GM12891 (cell line): Measurements from ENCODE around the gene ANAPC13.

Experiments used
- DNase-seq: peaks from one replicate; pipeline ENCODE4 v3.0.0; 2011; ENCODE audit warnings: low spot score; ENCODE audit not compliant: insufficient read length
- FAIRE-seq: peaks from 2 replicates; lab custom pipeline; 2011; peaks lifted over from hg19 to GRCh38; lab: Jason Lieb, UNC
- PAX5 ChIP-seq: IDR thresholded peaks from 2 replicates; pipeline ENCODE4 v1.6.1; 2011; ENCODE audit warnings: low read length, moderate library complexity, mild to moderate bottlenecking; ENCODE audit not compliant: insufficient read depth, severe bottlenecking
- POLR2A ChIP-seq: IDR thresholded peaks from 2 replicates; pipeline ENCODE4 v1.6.1; 2011; ENCODE audit warnings: low read depth, low read length, control low read depth
- POLR2AphosphoS5 ChIP-seq: IDR thresholded peaks from 2 replicates; pipeline ENCODE4 v1.6.1; 2011; ENCODE audit warnings: low read depth, low read length, control low read depth
- POU2F2 ChIP-seq: IDR thresholded peaks from 2 replicates; pipeline ENCODE4 v1.6.1; 2011; ENCODE audit warnings: low read depth, mild to moderate bottlenecking, control low read depth, low read length, moderate library complexity
- SPI1 ChIP-seq: IDR thresholded peaks from 2 replicates; pipeline ENCODE4 v1.6.1; 2011; ENCODE audit warnings: low read depth, low read length, control low read depth
- TAF1 ChIP-seq: IDR thresholded peaks from 2 replicates; pipeline ENCODE4 v1.6.1; 2011; ENCODE audit warnings: low read depth, low read length, control low read depth

ANAPC13 gene

DNA sequence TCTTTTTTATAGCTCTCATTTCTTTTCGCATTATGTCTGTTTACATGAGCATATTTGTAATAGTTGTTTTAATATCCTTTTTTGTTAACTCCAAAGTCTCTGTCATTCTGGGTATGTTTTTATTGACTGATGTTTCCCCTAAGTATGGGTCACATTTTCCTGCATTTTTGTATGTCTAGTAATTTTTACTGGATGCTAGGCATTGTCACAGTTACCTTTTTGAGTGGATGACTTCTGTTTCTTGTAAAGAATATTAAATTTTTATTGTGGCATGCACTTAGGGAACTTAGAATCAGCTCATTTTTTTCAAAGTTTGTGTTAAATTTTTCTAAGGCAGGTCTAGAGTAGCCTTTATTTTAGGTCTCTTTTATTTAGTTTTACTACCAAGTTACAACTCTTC is 40.7 kb downstream of the ANAPC13 start:
- FAIRE-seq = no peak
- no peak for DNase-seq

DNA sequence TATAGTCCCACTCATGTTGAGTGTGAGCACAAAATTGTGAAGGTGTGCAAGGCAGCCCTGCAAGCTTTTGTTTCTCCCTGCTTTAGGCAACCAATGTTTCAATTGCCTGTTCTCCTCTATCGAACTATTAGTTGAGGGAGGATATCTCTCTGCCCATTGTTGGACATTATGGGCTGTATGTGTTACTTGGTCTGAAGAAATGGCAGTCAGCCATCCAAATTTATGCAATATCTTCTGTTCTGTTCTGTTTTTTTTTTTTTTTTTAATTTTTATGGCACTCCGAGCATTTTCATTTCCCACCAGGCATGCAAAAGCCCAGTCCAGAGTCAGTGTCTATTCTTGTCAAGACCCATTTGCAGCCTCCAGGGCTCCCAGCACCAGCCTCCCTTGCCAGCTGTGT is 44.0 kb downstream of the ANAPC13 start:
- no peak for DNase-seq
- TF ChIP-seq PAX5 (no peak), POLR2A (no peak), POLR2AphosphoS5 (no peak), POU2F2 (no peak), TAF1 (no peak), SPI1 (no peak)
- FAIRE-seq = no peak

More for the DNA sequence above, 40.7 kb downstream of the ANAPC13 start:
- TF ChIP-seq SPI1 (no peak), POU2F2 (no peak), POLR2A (no peak), TAF1 (no peak), PAX5 (no peak), POLR2AphosphoS5 (no peak)

DNA sequence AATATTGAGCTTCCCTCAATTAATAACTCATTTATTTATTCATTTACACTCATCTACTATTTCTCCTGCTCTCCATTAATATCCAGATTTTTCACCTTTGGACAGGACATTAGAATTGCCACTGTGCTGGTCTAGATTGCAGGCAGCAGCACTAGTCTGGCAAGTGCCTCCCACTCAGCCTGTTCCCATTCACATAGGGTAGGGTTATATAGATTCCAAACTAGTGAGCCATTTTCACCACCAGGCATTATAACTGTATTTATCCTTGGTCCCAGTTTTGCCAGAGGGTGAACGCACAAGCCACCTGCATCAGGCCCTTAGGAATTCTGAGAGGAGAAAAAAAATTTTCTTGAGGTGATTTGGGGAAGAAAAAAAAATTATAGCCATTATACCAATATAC is 44.5 kb downstream of the ANAPC13 start:
- DNase-seq = no peak
- FAIRE-seq = no peak
- TF ChIP-seq POU2F2 = no peak
- TF ChIP-seq TAF1 = no peak
- TF ChIP-seq POLR2AphosphoS5 = no peak
- no peak for TF ChIP-seq PAX5
- no peak for TF ChIP-seq POLR2A
- TF ChIP-seq SPI1 = no peak

DNA sequence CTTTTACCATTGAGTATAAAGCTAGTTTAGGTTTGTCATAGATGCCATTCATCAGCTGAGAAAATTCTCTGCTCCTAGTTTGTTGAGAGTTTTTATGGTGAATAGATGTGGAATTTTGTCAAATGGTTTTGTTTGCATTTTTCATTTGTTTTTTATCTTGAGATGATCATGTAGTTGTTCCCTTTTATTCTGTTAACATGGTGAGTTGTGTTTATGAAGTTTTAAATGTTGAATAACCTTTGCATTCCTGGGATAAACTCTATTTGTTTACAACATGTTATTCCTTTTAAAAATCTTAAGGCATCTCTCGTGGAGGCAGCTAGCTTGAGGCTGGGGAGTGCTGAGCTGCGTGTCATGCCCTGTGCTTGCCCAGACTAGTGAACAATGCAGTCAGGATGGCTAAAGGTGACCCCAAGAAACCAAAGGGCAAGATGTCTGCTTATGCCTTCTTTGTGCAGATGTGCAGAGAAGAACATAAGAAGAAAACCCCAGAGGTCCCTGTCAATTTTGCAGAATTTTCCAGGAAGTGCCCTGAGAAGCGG is 48.5 kb downstream of the ANAPC13 start:
- DNase-seq (no peak), FAIRE-seq (no peak)
- TF ChIP-seq SPI1 (no peak), POU2F2 (no peak), PAX5 (no peak)

DNA sequence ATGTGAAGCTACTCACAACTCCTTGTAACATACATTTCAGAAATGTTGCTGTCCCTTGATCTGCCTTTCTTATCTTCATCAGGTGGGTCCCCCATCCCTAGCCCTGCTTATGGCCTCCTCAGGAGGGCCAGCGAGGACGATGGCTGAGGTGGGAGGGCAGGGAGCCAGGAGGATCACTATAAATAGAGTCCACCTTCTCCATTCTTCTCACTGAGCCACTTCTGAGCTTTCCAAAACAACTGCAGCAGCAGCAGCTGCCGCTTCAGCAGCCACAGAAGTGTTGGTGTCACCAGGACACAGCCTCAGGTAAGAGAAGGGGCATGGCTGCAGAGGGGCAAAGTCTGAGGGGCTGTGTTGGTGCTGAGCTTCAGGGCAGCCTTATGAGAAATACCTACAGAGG is 53.5 kb downstream of the ANAPC13 start:
- no peak for TF ChIP-seq PAX5
- no peak for TF ChIP-seq TAF1
- no peak for TF ChIP-seq POLR2A
- TF ChIP-seq POLR2AphosphoS5 = no peak
- no peak for TF ChIP-seq POU2F2
- no peak for TF ChIP-seq SPI1
- no peak for FAIRE-seq
- DNase-seq = no peak

DNA sequence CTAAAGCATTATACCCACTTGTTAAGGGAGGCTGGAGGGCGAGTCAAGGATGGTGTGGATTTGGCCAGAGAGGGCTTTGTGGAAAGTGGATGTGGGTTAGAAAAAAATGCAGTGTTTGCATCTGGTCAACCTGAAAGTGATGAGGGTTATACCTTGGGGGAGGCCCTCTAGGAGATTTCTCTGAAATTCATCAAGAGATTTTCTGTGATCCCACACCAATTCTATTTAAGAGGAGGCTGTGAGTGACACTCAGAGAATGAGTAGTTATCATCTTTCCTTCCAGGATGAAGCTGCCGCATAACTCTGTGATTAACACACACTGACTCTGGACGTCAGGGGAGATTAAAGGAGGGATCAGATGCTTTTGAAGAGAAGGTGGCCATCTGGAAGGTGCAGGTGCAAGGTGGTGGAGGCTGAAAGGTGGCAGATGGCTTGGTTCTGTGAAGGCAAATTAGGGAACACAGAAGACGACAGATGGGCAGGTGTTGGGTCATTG is 54.8 kb downstream of the ANAPC13 start:
- TF ChIP-seq POLR2AphosphoS5 (no peak), POU2F2 (no peak), SPI1 (no peak), TAF1 (no peak), PAX5 (no peak), POLR2A (no peak)
- DNase-seq (no peak), FAIRE-seq (no peak)

DNA sequence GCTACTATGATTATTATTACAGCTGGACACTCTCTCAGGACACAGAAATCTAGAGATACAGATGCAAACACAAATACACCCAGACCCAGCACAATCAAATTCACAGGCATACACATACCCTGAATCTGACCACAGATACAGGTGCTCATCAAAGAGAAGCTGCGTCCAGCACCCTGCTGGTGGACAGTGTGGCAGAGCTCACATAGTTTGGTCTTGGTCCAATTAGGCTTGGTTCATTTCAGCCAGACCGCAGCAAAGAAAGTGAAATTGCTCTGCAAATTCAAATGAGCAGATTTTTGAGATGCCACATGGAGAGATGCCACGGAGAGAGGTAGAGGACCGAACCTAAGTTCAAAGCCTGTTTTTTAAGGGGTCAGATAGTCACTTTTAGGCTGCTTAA is 55.6 kb downstream of the ANAPC13 start:
- TF ChIP-seq SPI1 (no peak), PAX5 (no peak), POU2F2 (no peak), POLR2A (no peak), TAF1 (no peak), POLR2AphosphoS5 (no peak)

DNA sequence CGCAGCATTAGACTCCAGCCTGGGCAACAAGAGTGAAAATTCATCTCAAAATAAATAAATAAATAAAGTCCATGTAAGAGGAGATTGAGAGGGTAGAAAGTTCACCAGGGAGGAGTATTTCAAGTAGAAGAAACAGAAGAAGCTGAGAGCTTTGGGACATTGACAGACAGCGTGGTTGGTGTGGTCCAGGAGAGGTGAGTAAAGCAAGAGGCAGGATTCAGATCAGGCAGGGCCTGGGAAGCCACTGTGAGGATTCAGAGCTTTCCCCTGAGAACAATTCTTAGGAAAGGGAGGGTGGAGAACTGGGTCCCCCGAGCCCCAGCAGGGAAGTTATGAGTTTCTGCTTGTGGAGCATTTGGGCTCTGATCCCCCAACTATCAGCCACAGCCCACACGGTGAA is 57.4 kb downstream of the ANAPC13 start:
- FAIRE-seq (no peak), DNase-seq (no peak)
- no peak for TF ChIP-seq PAX5

More for the DNA sequence above, 55.6 kb downstream of the ANAPC13 start:
- FAIRE-seq (no peak), DNase-seq (no peak)
